Upper lobe of left lung (tissue), 6 donors: ENCODE measurements around the gene IPO9. TPM values are rescaled to one million over a fixed set of nuclear protein-coding genes. Genes with fewer than 3 reads are reported as not detected.

Experiments used
- ATAC-seq, 2 donors: fragments of 200-7000 bp; cut with Tn5 transposase; one replicate each; pipeline ENCODE4 v1.9.1; 2022; ENCODE audit warnings: mild to moderate bottlenecking in 2 of 2, moderate library complexity in 2 of 2; ENCODE audit not compliant: low FRiP score in 2 of 2
- DNase-seq, 2 donors: peaks; one replicate each; pipeline ENCODE4 v3.0.0-alpha.2; 2019 to 2020
- H3K27ac ChIP-seq, 4 donors: fragments of 200-600 bp; sonication (generic); one replicate each; pipeline ENCODE4 v1.5.1; 2016 to 2019
- H3K27me3 ChIP-seq, 4 donors: fragments of 200-600 bp; sonication (generic); one replicate each; pipeline ENCODE4 v1.5.1; 2017 to 2019
- H3K36me3 ChIP-seq, 4 donors: fragments of 200-600 bp; sonication (generic); one replicate each; pipeline ENCODE4 v1.5.1; 2016 to 2019
- H3K4me1 ChIP-seq, 4 donors: fragments of 200-600 bp; sonication (generic); one replicate each; pipeline ENCODE4 v1.5.1; 2018 to 2019
- H3K4me3 ChIP-seq, 4 donors: fragments of 200-600 bp; sonication (generic); one replicate each; pipeline ENCODE4 v1.5.1; 2017 to 2019; ENCODE audit warnings: mild to moderate bottlenecking in 2 of 4, moderate library complexity in 1 of 4
- H3K9me3 ChIP-seq, 4 donors: fragments of 200-600 bp; sonication (generic); one replicate each; pipeline ENCODE4 v1.5.1; 2018 to 2019
- CTCF ChIP-seq, 6 experiments: fragments of 450-650 bp in 4 of 6; fragments of 200-600 bp in 2 of 6; sonication (generic) in 2 of 6; IDR thresholded peaks; one replicate each; pipeline ENCODE4 v1.5.1; 2016 to 2019; ENCODE audit warnings: antibody characterized with exemption in 6 of 6
- EP300 ChIP-seq, 4 donors: sonication (generic); formaldehyde crosslinking; IDR thresholded peaks; one replicate each; pipeline ENCODE4 v1.5.1; 2017; ENCODE audit warnings: antibody characterized with exemption in 4 of 4, control low read depth in 2 of 4
- POLR2A ChIP-seq, 4 donors: fragments of 450-650 bp; IDR thresholded peaks; one replicate each; pipeline ENCODE4 v1.5.1; 2016 to 2017; ENCODE audit warnings: antibody characterized with exemption in 4 of 4, mild to moderate bottlenecking in 2 of 4
- POLR2AphosphoS5 ChIP-seq, 2 donors: sonication (generic); formaldehyde crosslinking; IDR thresholded peaks; one replicate each; pipeline ENCODE4 v1.5.1; 2017; ENCODE audit warnings: antibody characterized with exemption in 2 of 2
- WGBS, 2 donors: methylation state at CpG; one replicate each; pipeline ENCODE4 v1.1.5; 2017 to 2018; 5-methylcytosine and 5-hydroxymethylcytosine counted together
- total RNA-seq, 6 donors: library from RNA; depleted of rRNA in 4 of 6; stranded (reverse); fragments of >200 nt in 4 of 6; gene quantifications; one replicate each; pipeline versions ENCODE4 v1.1.0 to v1.2.1, GENCODE V29; 2016 to 2021
- donor health status: DM: no; HTN: no; CAD: no; lungs with moderate emphysema.
- donor health status: DM: no; HTN: yes; CAD: no; lungs with severe emphysema.

IPO9 gene
- total RNA-seq, 6 donors from 2014 or later, result 22.8 to 46.7 (median 35.7) TPM

GRCh38 chr1:201877877-201878401 is 49.0 kb downstream of the IPO9 start:
- H3K9me3 ChIP-seq, result no peaks in the 10 kb centered on the region
- WGBS, 2 donors, result 49 to 50% methylated on average over 5 to 6 of the region's 6 CpGs
- H3K4me3 ChIP-seq, result no peak overlapping the region
- peaks cover 3 to 33% (median 20%) of the 10 kb centered on the region in 4 donors for H3K36me3 ChIP-seq
- no peak overlapping the region for H3K27ac ChIP-seq
- TF ChIP-seq POLR2AphosphoS5 (IDR thresholded peaks at IDR 0.05), result no peak
- TF ChIP-seq POLR2A (IDR thresholded peaks at IDR 0.05), result no peak
- TF ChIP-seq EP300 (IDR thresholded peaks at IDR 0.05), result no peak
- TF ChIP-seq CTCF (IDR thresholded peaks at IDR 0.05), result peak; percentile 14 to 59 (median 44)
- ATAC-seq (peak; percentile 60 to 81), DNase-seq (no peak)
- H3K27me3 ChIP-seq, result no peaks in the 10 kb centered on the region
- no peaks in the 10 kb centered on the region for H3K4me1 ChIP-seq

GRCh38 chr1:201880928-201881571 is 52.1 kb downstream of the IPO9 start:
- TF ChIP-seq POLR2AphosphoS5 (IDR thresholded peaks at IDR 0.05) (no peak), EP300 (IDR thresholded peaks at IDR 0.05) (no peak), POLR2A (IDR thresholded peaks at IDR 0.05) (no peak), CTCF (IDR thresholded peaks at IDR 0.05) (no peak)
- DNase-seq (no peak), ATAC-seq (no peak)
- H3K4me1 ChIP-seq, result peaks cover 5 to 23% (median 8%) of the 10 kb centered on the region in 4 donors
- peaks cover 0 to 7% (median 2%) of the 10 kb centered on the region in 4 donors for H3K36me3 ChIP-seq
- 57 to 69% methylated on average over 6 of the region's 6 CpGs for WGBS, 2 donors
- H3K27ac ChIP-seq, result no peak overlapping the region
- H3K4me3 ChIP-seq, result no peak overlapping the region
- H3K9me3 ChIP-seq, result no peaks in the 10 kb centered on the region
- H3K27me3 ChIP-seq, result no peaks in the 10 kb centered on the region

GRCh38 chr1:201881617-201882016 is 52.7 kb downstream of the IPO9 start:
- H3K36me3 ChIP-seq, result peaks cover 0 to 2% (median 0%) of the 10 kb centered on the region in 4 donors
- ATAC-seq (no peak), DNase-seq (no peak)
- H3K4me1 ChIP-seq, result peaks cover 5 to 23% (median 8%) of the 10 kb centered on the region in 4 donors
- 88 to 90% methylated on average over 1 of the region's 1 CpG for WGBS, 2 donors
- H3K27ac ChIP-seq, result no peak overlapping the region
- no peak for TF ChIP-seq POLR2AphosphoS5 (IDR thresholded peaks at IDR 0.05)
- TF ChIP-seq EP300 (IDR thresholded peaks at IDR 0.05), result no peak
- TF ChIP-seq POLR2A (IDR thresholded peaks at IDR 0.05), result no peak
- TF ChIP-seq CTCF (IDR thresholded peaks at IDR 0.05), result no peak
- no peaks in the 10 kb centered on the region for H3K27me3 ChIP-seq
- H3K4me3 ChIP-seq, result no peak overlapping the region
- no peaks in the 10 kb centered on the region for H3K9me3 ChIP-seq

- Histone ChIP-seq H3K27me3 (no peaks in the 10 kb centered on the region), H3K4me1 (peaks cover 5 to 23% (median 8%) of the 10 kb centered on the region in 4 donors), H3K36me3 (no peaks in the 10 kb centered on the region), H3K4me3 (no peak overlapping the region), H3K9me3 (no peaks in the 10 kb centered on the region), H3K27ac (peak overlapping the region in 1 of 4 donors; percentile 26)
- ATAC-seq (peak; percentile 37 to 61), DNase-seq (peak in 1 of 2 donors; percentile 65)
- no peak for TF ChIP-seq CTCF (IDR thresholded peaks at IDR 0.05)
- no peak for TF ChIP-seq POLR2A (IDR thresholded peaks at IDR 0.05)
- TF ChIP-seq POLR2AphosphoS5 (IDR thresholded peaks at IDR 0.05), result no peak
- TF ChIP-seq EP300 (IDR thresholded peaks at IDR 0.05), result no peak
- WGBS, 2 donors, result 55 to 64% methylated on average over 2 of the region's 2 CpGs
Observed at GRCh38 chr1:201882665-201883132, 53.7 kb downstream of the IPO9 start.
